GM23338 (cell line): Measurements from ENCODE around the gene PLSCR2. TPM values are rescaled to one million over a fixed set of nuclear protein-coding genes. Genes with fewer than 3 reads are reported as not detected.

Source experiments
- ATAC-seq: fragments of 200-7000 bp; cut with Tn5 transposase; 3 replicates; pipeline ENCODE4 v1.9.1; 2020
- DNase-seq: peaks from one replicate; pipeline ENCODE4 v3.0.0-alpha.2; 2015; ENCODE audit warnings: low spot score
- H2AFZ ChIP-seq: fragments of 200-600 bp; sonication (generic); 2 replicates; pipeline ENCODE4 v1.8.0; 2016; ENCODE audit warnings: antibody characterized with exemption, mild to moderate bottlenecking, moderate library complexity
- H3F3A ChIP-seq: fragments of 200-600 bp; sonication (generic); replicated peaks from 2 replicates; pipeline ENCODE4 v1.8.0; 2017; ENCODE audit warnings: antibody characterized with exemption, mixed run types, low read depth
- H3K27ac ChIP-seq: fragments of 200-600 bp; sonication (generic); 2 replicates; pipeline ENCODE4 v1.6.1; 2016; ENCODE audit warnings: low read depth
- H3K27me3 ChIP-seq: fragments of 200-600 bp; sonication (generic); 2 replicates; pipeline ENCODE4 v1.8.0; 2016; ENCODE audit warnings: mild to moderate bottlenecking, mixed run types, moderate library complexity; ENCODE audit not compliant: insufficient read depth
- H3K36me3 ChIP-seq: fragments of 200-600 bp; sonication (generic); 2 replicates; pipeline ENCODE4 v1.8.0; 2016; ENCODE audit warnings: mild to moderate bottlenecking; ENCODE audit not compliant: insufficient read depth
- H3K4me1 ChIP-seq: fragments of 200-600 bp; sonication (generic); 2 replicates; pipeline ENCODE4 v1.8.0; 2016; ENCODE audit warnings: mild to moderate bottlenecking, moderate library complexity; ENCODE audit not compliant: insufficient read depth
- H3K4me2 ChIP-seq: fragments of 200-600 bp; sonication (generic); 2 replicates; pipeline ENCODE4 v1.7.1; 2017; ENCODE audit warnings: mixed run types
- H3K4me3 ChIP-seq: fragments of 200-600 bp; sonication (generic); 2 replicates; pipeline ENCODE4 v1.6.1; 2016; ENCODE audit warnings: mixed run types
- H3K79me2 ChIP-seq: fragments of 200-600 bp; sonication (generic); replicated peaks from 2 replicates; pipeline ENCODE4 v1.8.0; 2017; ENCODE audit warnings: mild to moderate bottlenecking; ENCODE audit not compliant: insufficient read depth
- H3K9me2 ChIP-seq: fragments of 200-600 bp; sonication (generic); 2 replicates; pipeline ENCODE4 v1.8.0; 2017; ENCODE audit not compliant: insufficient read depth
- H4K20me1 ChIP-seq: fragments of 200-600 bp; sonication (generic); replicated peaks from 2 replicates; pipeline ENCODE4 v1.8.0; 2017; ENCODE audit warnings: mild to moderate bottlenecking; ENCODE audit not compliant: insufficient read depth
- H3K27ac Mint-ChIP-seq: 2 replicates; pipeline ENCODE4 v1.8.0; 2020; ENCODE audit warnings: inconsistent platforms, mild to moderate bottlenecking, moderate library complexity, mixed read lengths
- H3K27me3 Mint-ChIP-seq: 3 replicates; pipeline ENCODE4 v1.8.0; 2022; ENCODE audit warnings: low read depth, mild to moderate bottlenecking, moderate library complexity, mixed read lengths, inconsistent platforms; ENCODE audit not compliant: insufficient read depth, poor library complexity
- H3K36me3 Mint-ChIP-seq: 3 replicates; pipeline ENCODE4 v1.8.0; 2021; ENCODE audit warnings: low read depth, mild to moderate bottlenecking, inconsistent platforms, moderate library complexity, mixed read lengths
- H3K4me1 Mint-ChIP-seq: 3 replicates; pipeline ENCODE4 v1.8.0; 2020; ENCODE audit warnings: mild to moderate bottlenecking, inconsistent platforms, mixed read lengths
- H3K4me3 Mint-ChIP-seq: 3 replicates; pipeline ENCODE4 v1.8.0; 2021; ENCODE audit warnings: moderate library complexity, mild to moderate bottlenecking, inconsistent platforms, mixed read lengths
- H3K9me3 Mint-ChIP-seq: 3 replicates; pipeline ENCODE4 v1.8.0; 2020; ENCODE audit warnings: moderate library complexity, mild to moderate bottlenecking, inconsistent platforms, mixed read lengths
- CREB1 ChIP-seq: fragments of 250-450 bp; sonication (Bioruptor Pico); IDR thresholded peaks from 2 replicates; pipeline ENCODE4 v1.5.0; 2020; ENCODE audit warnings: low read depth, mild to moderate bottlenecking, moderate library complexity
- CTCF ChIP-seq, 2 experiments: fragments of 200-600 bp in 1 of 2; sonication (generic) in 1 of 2; conservative IDR thresholded peaks; 2 replicates each; pipeline versions ENCODE4 v1.5.1 to v1.6.1; 2016 to 2017; ENCODE audit warnings: antibody characterized with exemption in 2 of 2, low read depth in 2 of 2, mild to moderate bottlenecking in 2 of 2, moderate library complexity in 1 of 2
- EZH2 ChIP-seq: fragments of 200-600 bp; sonication (generic); IDR thresholded peaks from one replicate; pipeline ENCODE4 v1.8.0; 2017; ENCODE audit warnings: antibody characterized with exemption, mild to moderate bottlenecking, low read depth; ENCODE audit not compliant: unreplicated experiment
- EZH2phosphoT487 ChIP-seq: fragments of 200-600 bp; sonication (generic); IDR thresholded peaks from one replicate; pipeline ENCODE4 v1.8.1; 2018; ENCODE audit warnings: antibody characterized with exemption; ENCODE audit not compliant: unreplicated experiment
- JUNB ChIP-seq: IDR thresholded peaks from one replicate; pipeline ENCODE4 v1.6.1; 2016; ENCODE audit warnings: antibody characterized with exemption; ENCODE audit not compliant: unreplicated experiment
- REST ChIP-seq: IDR thresholded peaks from one replicate; pipeline ENCODE4 v1.6.1; 2018; ENCODE audit warnings: antibody characterized with exemption; ENCODE audit not compliant: unreplicated experiment
- STAT1 ChIP-seq: IDR thresholded peaks from one replicate; pipeline ENCODE4 v1.6.1; 2016; ENCODE audit warnings: antibody characterized with exemption; ENCODE audit not compliant: unreplicated experiment
- ZNF331 ChIP-seq: fragments of 250-450 bp; sonication (Bioruptor Pico); IDR thresholded peaks from 2 replicates; pipeline ENCODE4 v1.5.0; 2020; ENCODE audit warnings: low read depth, mild to moderate bottlenecking, moderate library complexity
- polyA plus RNA-seq: library from polyadenylated mRNA; unstranded; fragments of >200 nt; fragmentation: Nextera tagmentation; extraction: Ambion mirVana; gene quantifications from 2 replicates; pipeline ENCODE4 v1.2.1, GENCODE V29; 2016
- total RNA-seq: library from RNA; depleted of rRNA; stranded (reverse); fragments of >200 nt; shearing (Covaris generic); gene quantifications from 2 replicates; pipeline ENCODE4 v1.2.3, GENCODE V29; 2014

Gene PLSCR2
- total and polyA plus RNA-seq, 2 experiments from 2014 or later = 0.55 TPM; not detected in 1

- H2AFZ ChIP-seq = peak overlapping the region; percentile 26; the same call in 1 of the 2 replicates
- peaks cover 50% of the 10 kb centered on the region for H3K4me1 Mint-ChIP-seq
Measured at GRCh38 chr3:146503461-146504202, 34.3 kb upstream of the PLSCR2 start.

GRCh38 chr3:146502887-146503460, 33.6 kb upstream of the PLSCR2 start:
- TF ChIP-seq EZH2 (no peak), EZH2phosphoT487 (no peak), REST (no peak), STAT1 (no peak), ZNF331 (CRISPR knock-in tag) (no peak), CREB1 (CRISPR knock-in tag) (no peak)
- Histone ChIP-seq H3K4me3 (no peak overlapping the region), H3K9me2 (peaks cover 11% of the 10 kb centered on the region), H2AFZ (no peak overlapping the region), H3K36me3 (no peaks in the 10 kb centered on the region), H3K27me3 (no peaks in the 10 kb centered on the region), H3K4me1 (peaks cover 31% of the 10 kb centered on the region), H3K4me2 (no peak overlapping the region), H4K20me1 (no peaks in the 10 kb centered on the region), H3F3A (no peaks in the 10 kb centered on the region), H3K27ac (no peak overlapping the region), H3K79me2 (no peaks in the 10 kb centered on the region)
- ATAC-seq = no peak
- Mint-ChIP-seq H3K36me3 (peaks cover 8% of the 10 kb centered on the region; the same call in 2 of the 3 replicates), H3K9me3 (peaks cover 7% of the 10 kb centered on the region), H3K27ac (no peak overlapping the region), H3K27me3 (peaks cover 2% of the 10 kb centered on the region), H3K4me1 (peaks cover 47% of the 10 kb centered on the region), H3K4me3 (no peak overlapping the region)
- no peak for DNase-seq

More at GRCh38 chr3:146503461-146504202, 34.3 kb upstream of the PLSCR2 start:
- Mint-ChIP-seq H3K36me3 (peaks cover 7% of the 10 kb centered on the region; the same call in 1 of the 3 replicates), H3K4me3 (no peak overlapping the region), H3K27ac (peak overlapping the region; percentile 90; the same call in 1 of the 2 replicates), H3K9me3 (peaks cover 3% of the 10 kb centered on the region; the same call in 2 of the 3 replicates), H3K27me3 (peaks cover 2% of the 10 kb centered on the region)
- peak; percentile 29 for DNase-seq
- TF ChIP-seq CTCF (conservative IDR thresholded peaks at IDR 0.05; ENCODE audit: low read depth in 2 of 2) = peak; percentile 37 to 42; a peak in 3 of 4 replicates
- TF ChIP-seq JUNB = no peak
- peaks cover 31% of the 10 kb centered on the region for H3K4me1 ChIP-seq
- no peaks in the 10 kb centered on the region for H3K27me3 ChIP-seq
- no peaks in the 10 kb centered on the region for H4K20me1 ChIP-seq
- H3F3A ChIP-seq = no peaks in the 10 kb centered on the region
- peak overlapping the region; percentile 84; the same call in 1 of the 2 replicates for H3K27ac ChIP-seq
- H3K4me2 ChIP-seq = peak overlapping the region; percentile 2; the same call in 1 of the 2 replicates
- peaks cover 15% of the 10 kb centered on the region for H3K9me2 ChIP-seq
- peak; percentile 21; the same call in 2 of the 3 replicates for ATAC-seq
- H3K36me3 ChIP-seq = no peaks in the 10 kb centered on the region
- no peak overlapping the region for H3K4me3 ChIP-seq
- H3K79me2 ChIP-seq = no peaks in the 10 kb centered on the region
